GM23248 (cell line): ENCODE results near the gene SLC38A11.

Source experiments
- EZH2 ChIP-seq: fragments of 200-600 bp; sonication (generic); IDR thresholded peaks from 2 replicates; pipeline ENCODE4 v1.6.1; 2018; ENCODE audit warnings: antibody characterized with exemption, mild to moderate bottlenecking; ENCODE audit not compliant: insufficient read depth, poor library complexity, severe bottlenecking
- EZH2phosphoT487 ChIP-seq: fragments of 200-600 bp; sonication (generic); IDR thresholded peaks from 2 replicates; pipeline ENCODE4 v1.6.1; 2018; ENCODE audit warnings: antibody characterized with exemption, moderate library complexity, mild to moderate bottlenecking, low read depth; ENCODE audit not compliant: insufficient read depth

- TF ChIP-seq EZH2 (no peak), EZH2phosphoT487 (no peak)
These were observed 38.1 kb upstream of the SLC38A11 start for GRCh38 chr2:164993287-164994016.
